ENCODE data around the gene KRT82.

DNA sequence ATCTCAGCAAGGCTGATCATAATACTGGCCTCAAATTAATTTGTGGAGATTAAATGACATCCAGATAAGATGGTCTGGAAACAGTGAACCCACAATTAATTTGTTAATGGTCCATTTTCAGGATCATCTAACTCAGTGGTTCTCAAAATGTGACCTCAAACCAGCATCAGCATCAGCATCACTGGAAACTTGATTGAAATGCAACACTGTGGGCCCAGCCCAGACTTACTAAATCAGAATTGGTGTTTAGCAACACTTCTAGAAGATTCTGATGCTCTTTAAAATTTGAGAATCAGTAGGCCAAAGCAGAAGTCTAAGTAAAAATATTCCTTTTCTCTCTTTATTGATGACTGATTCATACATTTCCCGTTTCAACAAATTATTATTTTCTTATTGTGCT lies 10.7 kb upstream of the KRT82 start:
- no peak for TF ChIP-seq CTCF (IDR thresholded peaks at IDR 0.05)
- no peak for TF ChIP-seq EP300 (IDR thresholded peaks at IDR 0.05)
- no peak for TF ChIP-seq POLR2A (IDR thresholded peaks at IDR 0.05)

All from stomach (tissue), 4 donors.